Lower lobe of right lung (tissue), 2 donors: ENCODE measurements around the gene TDRD5. TPM values are rescaled to one million over a fixed set of nuclear protein-coding genes. Genes with fewer than 3 reads are reported as not detected.

Experiments used
- ATAC-seq, 2 donors: fragments of 200-7000 bp; cut with Tn5 transposase; one replicate each; pipeline ENCODE4 v1.9.1; 2020 to 2022; ENCODE audit warnings: mild to moderate bottlenecking in 2 of 2, moderate library complexity in 2 of 2
- DNase-seq: peaks from one replicate; pipeline ENCODE4 v3.0.0-alpha.2; 2020
- H3K27ac ChIP-seq: fragments of 200-600 bp; one replicate; pipeline ENCODE4 v1.8.0; 2022
- H3K27me3 ChIP-seq: fragments of 200-600 bp; one replicate; pipeline ENCODE4 v1.8.0; 2022; ENCODE audit warnings: low read depth
- H3K36me3 ChIP-seq: fragments of 200-600 bp; one replicate; pipeline ENCODE4 v1.8.0; 2022; ENCODE audit warnings: mild to moderate bottlenecking
- H3K4me1 ChIP-seq: fragments of 200-600 bp; one replicate; pipeline ENCODE4 v1.8.0; 2022
- H3K4me3 ChIP-seq: fragments of 200-600 bp; one replicate; pipeline ENCODE4 v1.8.0; 2022; ENCODE audit warnings: mild to moderate bottlenecking
- H3K9me3 ChIP-seq: fragments of 200-600 bp; one replicate; pipeline ENCODE4 v1.8.0; 2022
- CTCF ChIP-seq: fragments of 200-600 bp; IDR thresholded peaks from one replicate; pipeline ENCODE4 v1.8.0; 2022; ENCODE audit warnings: antibody characterized with exemption, mild to moderate bottlenecking
- intact Hi-C: fragments of 100-400 bp; cut with DNase I; formaldehyde crosslinking; loops from one replicate; pipeline ENCODE4 v1.11.0; 2022
- total RNA-seq: library from RNA; stranded (reverse); fragmentation: NEBNext Ultra II Directional; extraction: Animal tissue kit (Norgen Biotek cat#: 25700); gene quantifications from one replicate; pipeline ENCODE4 v1.2.1, GENCODE V29; 2021
- donor health status: DM: no; HTN: yes; CAD: no; lungs with severe emphysema.

The TDRD5 gene
- total RNA-seq, 1 donor from 2014 or later, result 0.15 TPM

GRCh38 chr1:179702946-179703539 lies 111.4 kb downstream of the TDRD5 start:
- Histone ChIP-seq H3K27me3 (no peaks in the 10 kb centered on the region), H3K4me3 (no peak overlapping the region), H3K9me3 (no peaks in the 10 kb centered on the region), H3K36me3 (no peaks in the 10 kb centered on the region), H3K27ac (no peak overlapping the region), H3K4me1 (peaks cover under 1% of the 10 kb centered on the region)
- TF ChIP-seq CTCF, result no peak
- ATAC-seq (no peak), DNase-seq (no peak)
- intact Hi-C loops, result no loop called here

- no peaks in the 10 kb centered on the region for H3K9me3 ChIP-seq
- no peak overlapping the region for H3K4me3 ChIP-seq
- no peaks in the 10 kb centered on the region for H3K36me3 ChIP-seq
- H3K27ac ChIP-seq, result no peak overlapping the region
- intact Hi-C loops, result no loop called here
- DNase-seq (no peak), ATAC-seq (no peak)
- no peaks in the 10 kb centered on the region for H3K27me3 ChIP-seq
- peak; percentile 71 for TF ChIP-seq CTCF
- peaks cover 26% of the 10 kb centered on the region for H3K4me1 ChIP-seq
Observed at GRCh38 chr1:179706339-179706941, 114.8 kb downstream of the TDRD5 start.

DNA sequence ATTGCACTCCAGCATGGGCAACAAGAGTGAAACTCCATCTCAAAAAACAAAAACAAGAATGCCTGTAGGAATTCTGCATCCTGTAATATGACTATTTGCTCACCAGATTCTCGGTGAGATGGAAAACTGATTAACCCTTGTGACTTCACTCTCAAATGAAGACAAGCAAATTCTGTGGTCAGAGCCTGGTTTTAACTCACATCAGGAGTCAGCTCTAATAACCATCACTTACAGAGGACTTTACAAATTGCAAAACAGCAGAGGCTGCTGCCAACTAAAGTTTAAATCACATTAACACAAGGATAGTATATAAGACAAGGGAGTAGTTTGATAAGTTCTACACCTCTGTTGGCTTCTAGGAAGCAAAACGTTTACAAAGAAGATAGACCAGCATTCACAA lies 115.8 kb downstream of the TDRD5 start:
- no peak for ATAC-seq
- Histone ChIP-seq H3K4me1 (peaks cover 26% of the 10 kb centered on the region), H3K27ac (no peak overlapping the region), H3K9me3 (no peaks in the 10 kb centered on the region), H3K36me3 (no peaks in the 10 kb centered on the region), H3K27me3 (no peaks in the 10 kb centered on the region), H3K4me3 (no peak overlapping the region)
- no peak for DNase-seq
- TF ChIP-seq CTCF, result no peak
- intact Hi-C loops, result no loop called here

- H3K27me3 ChIP-seq, result no peaks in the 10 kb centered on the region
- no peak overlapping the region for H3K27ac ChIP-seq
- H3K9me3 ChIP-seq, result peaks cover 5% of the 10 kb centered on the region
- ATAC-seq (no peak), DNase-seq (no peak)
- peaks cover 26% of the 10 kb centered on the region for H3K4me1 ChIP-seq
- no peaks in the 10 kb centered on the region for H3K36me3 ChIP-seq
- no peak for TF ChIP-seq CTCF
- H3K4me3 ChIP-seq, result no peak overlapping the region
- intact Hi-C loops, result no loop called here
Observed at GRCh38 chr1:179708434-179709195, 117.0 kb downstream of the TDRD5 start.

DNA sequence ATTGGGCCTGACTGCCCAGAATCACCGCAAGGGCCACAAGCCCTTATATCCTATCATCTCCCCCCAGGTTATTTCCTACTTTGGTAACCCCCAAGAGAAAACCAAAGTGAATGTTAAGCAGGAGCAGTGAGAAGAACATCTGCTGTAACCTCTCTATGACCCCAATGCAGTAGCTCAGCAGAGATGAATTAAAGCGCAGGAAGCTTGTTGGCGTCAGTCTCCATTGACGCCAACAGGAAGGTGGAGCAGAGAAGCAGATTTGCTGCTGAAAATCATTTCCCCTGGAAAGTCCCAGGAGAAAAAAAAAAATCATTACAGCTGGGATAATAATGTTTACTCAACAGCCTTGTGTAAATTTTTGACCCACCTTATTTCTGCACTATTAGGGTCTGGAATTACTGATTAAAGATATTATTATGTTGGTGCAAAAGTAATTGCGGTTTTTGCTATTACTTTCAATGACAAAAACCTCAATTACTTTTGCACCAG lies 118.3 kb downstream of the TDRD5 start:
- no peaks in the 10 kb centered on the region for H3K36me3 ChIP-seq
- peaks cover 18% of the 10 kb centered on the region for H3K9me3 ChIP-seq
- TF ChIP-seq CTCF, result no peak
- no peaks in the 10 kb centered on the region for H3K27me3 ChIP-seq
- no peak overlapping the region for H3K27ac ChIP-seq
- intact Hi-C loops, result loop anchor here (10.0 kb wide), 1 partner anchor 95 kb away; no protein-coding TSS in a partner anchor
- peak in 1 of 2 donors; percentile 72 for ATAC-seq
- no peak overlapping the region for H3K4me3 ChIP-seq
- no peak for DNase-seq
- H3K4me1 ChIP-seq, result peaks cover 26% of the 10 kb centered on the region
